Measurements from ENCODE around the gene MRPL36.
"Not testable (repeated sequence)": the region's sequence is repeated elsewhere in the genome, so short reads cannot be mapped to it uniquely, and the experiment has no call there.

MRPL36 gene

GRCh38 chr5:1795506-1795905 is 4.1 kb downstream of the MRPL36 start:
- no peak for DNase-seq

GRCh38 chr5:1794901-1795290 is 4.7 kb downstream of the MRPL36 start:
- DNase-seq = no peak

- no peak for DNase-seq
Measured at GRCh38 chr5:1793966-1794900, 5.4 kb downstream of the MRPL36 start.

GRCh38 chr5:1793301-1793740 is 6.3 kb downstream of the MRPL36 start:
- peak; percentile 77 for DNase-seq

GRCh38 chr5:1792842-1793266 is 6.8 kb downstream of the MRPL36 start:
- DNase-seq = no peak

GRCh38 chr5:1791176-1791575 is 8.5 kb downstream of the MRPL36 start:
- DNase-seq = no peak

- no peak for DNase-seq
Measured at GRCh38 chr5:1789834-1790471, 9.7 kb downstream of the MRPL36 start.

- DNase-seq = not testable (repeated sequence)
Measured at GRCh38 chr5:1789438-1789833, 10.2 kb downstream of the MRPL36 start.

GRCh38 chr5:1788828-1789227 is 10.8 kb downstream of the MRPL36 start:
- no peak for DNase-seq

- DNase-seq = no peak
Measured at GRCh38 chr5:1788200-1788599, 11.4 kb downstream of the MRPL36 start.

- DNase-seq = no peak
Measured at GRCh38 chr5:1787472-1788047, 12.1 kb downstream of the MRPL36 start.

- DNase-seq = no peak
Measured at GRCh38 chr5:1786621-1787471, 12.8 kb downstream of the MRPL36 start.

GRCh38 chr5:1785984-1786383 is 13.7 kb downstream of the MRPL36 start:
- DNase-seq = no peak

- peak; percentile 6 for DNase-seq
Measured at GRCh38 chr5:1785062-1785461, 14.6 kb downstream of the MRPL36 start.

- peak; percentile 4 for DNase-seq
Measured at GRCh38 chr5:1784197-1785050, 15.2 kb downstream of the MRPL36 start.

- DNase-seq = no peak
Measured at GRCh38 chr5:1783216-1783554, 16.5 kb downstream of the MRPL36 start.

- no peak for DNase-seq
Measured at GRCh38 chr5:1782385-1783215, 17.0 kb downstream of the MRPL36 start.

GRCh38 chr5:1781726-1782384 is 17.8 kb downstream of the MRPL36 start:
- DNase-seq = no peak

- no peak for DNase-seq
Measured at GRCh38 chr5:1781107-1781506, 18.5 kb downstream of the MRPL36 start.

GRCh38 chr5:1780614-1780930 is 19.1 kb downstream of the MRPL36 start:
- no peak for DNase-seq

Data from right hindlimb (tissue), 1 donor.